ENCODE measurements around the gene RASSF6. TPM values are rescaled to one million over a fixed set of nuclear protein-coding genes. Genes with fewer than 3 reads are reported as not detected.
A peak's percentile ranks its signal among the peaks of the same experiment; 100 is the strongest.

Gene RASSF6
- total and polyA plus RNA-seq, 2 of the 8 experiments (the other 6 are each of a cell fraction or from before 2014, with no cell fraction given): 0.03 to 0.28 TPM

GRCh38 chr4:73599182-73599581 is 21.1 kb downstream of the RASSF6 start:
- ChIA-PET POLR2A (ENCODE audit: partially characterized antibody) (no interaction called here), CTCF (ENCODE audit: partially characterized antibody) (interaction anchor here (0.9 to 1.2 kb wide), 5 partner anchors 12 to 308 kb away, joined by 3 to 5 read pairs (median 3); no protein-coding TSS in a partner anchor)
- Histone ChIP-seq H3K9me3 (ENCODE audit: insufficient read depth in 2 of 2, low read depth in 1 of 2, low read length in 1 of 2) (no peaks in the 10 kb centered on the region), H3K4ac (replicated peaks; ENCODE audit: insufficient read length, low read depth, low read length) (no peak overlapping the region), H3K14ac (ENCODE audit: insufficient read length) (no peak overlapping the region), H3K27ac (ENCODE audit: low read depth, low read length) (peak overlapping the region; percentile 12; the same call in 1 of the 2 replicates), H3K4me3 (ENCODE audit: extremely low read depth in 1 of 4, insufficient read depth in 2 of 4, low read depth in 3 of 4, low read length in 4 of 4) (no peak overlapping the region), H2AK5ac (ENCODE audit: low read depth, low read length) (no peak overlapping the region), H4K91ac (replicated peaks; ENCODE audit: insufficient read length, low read length) (no peak overlapping the region), H3K18ac (ENCODE audit: extremely low read depth, low read length) (peak overlapping the region; percentile 3; the same call in 1 of the 2 replicates), H4K8ac (ENCODE audit: extremely low read depth, insufficient read depth, low read length) (no peak overlapping the region), H2BK120ac (replicated peaks; ENCODE audit: low read depth, low read length) (no peak overlapping the region), H2BK12ac (ENCODE audit: low read depth, low read length) (peak overlapping the region; percentile 11), H3K23me2 (ENCODE audit: low read depth, low read length) (no peaks in the 10 kb centered on the region), H2BK5ac (ENCODE audit: low read depth, low read length) (no peak overlapping the region), H3K56ac (replicated peaks; ENCODE audit: insufficient read length, low read depth, low read length) (no peak overlapping the region), H3K4me2 (ENCODE audit: insufficient read depth in 1 of 2, low read depth in 2 of 2, low read length in 2 of 2) (no peak overlapping the region), H4K20me1 (replicated peaks in 1 of 2; ENCODE audit: control insufficient read depth in 1 of 2, insufficient read depth in 2 of 2, low read length in 2 of 2) (no peaks in the 10 kb centered on the region), H3K27me3 (replicated peaks in 1 of 4; ENCODE audit: control insufficient read depth in 3 of 4, extremely low read depth in 1 of 4, insufficient read depth in 3 of 4, low read length in 3 of 4) (no peaks in the 10 kb centered on the region), H3K36me3 (ENCODE audit: control insufficient read depth in 2 of 4, insufficient read depth in 4 of 4, low read length in 3 of 4) (no peaks in the 10 kb centered on the region), H2BK20ac (ENCODE audit: low read length) (peak overlapping the region; percentile 67; the same call in 1 of the 2 replicates), H2AFZ (ENCODE audit: low read length) (peak overlapping the region; percentile 25), H3K23ac (ENCODE audit: insufficient read length) (no peak overlapping the region), H3K79me1 (ENCODE audit: low read depth, low read length) (no peaks in the 10 kb centered on the region), H3K4me1 (replicated peaks in 1 of 4; ENCODE audit: control insufficient read depth in 3 of 4, insufficient read depth in 4 of 4, low read length in 3 of 4) (peaks cover 0 to 6% (median 5%) of the 10 kb centered on the region in 4 experiments; a peak in 2 of 7 replicates), H2BK15ac (ENCODE audit: low read length) (no peak overlapping the region), H4K5ac (ENCODE audit: insufficient read length, low read depth, low read length) (no peak overlapping the region), H3K9ac (replicated peaks in 1 of 4; ENCODE audit: extremely low read depth in 1 of 4, low read depth in 3 of 4, low read length in 3 of 4) (no peak overlapping the region), H3K79me2 (ENCODE audit: control insufficient read depth in 1 of 2, insufficient read depth in 2 of 2, low read length in 2 of 2) (no peaks in the 10 kb centered on the region)
- FAIRE-seq (peak; percentile 24), DNase-seq (ENCODE audit: low read depth in 1 of 2, low spot score in 2 of 2) (peak in 1 of 2 experiments; percentile 52)
- WGBS, 2 experiments (ENCODE audit: extremely low coverage in 1 of 2, insufficient coverage in 1 of 2, insufficient read length in 1 of 2, insufficient replicate concordance in 2 of 2, low coverage in 1 of 2, low lambda C conversion rate in 2 of 2, missing lambda C conversion rate in 1 of 2): 68% methylated on average over 3 of the region's 4 CpGs; no CpG with 5 or more reads in 1 of the 2 experiments
- TF ChIP-seq MAX (IDR thresholded peaks at IDR 0.05): peak; percentile 34; the same call in 1 of the 2 replicates
- no peak for TF ChIP-seq CTBP2 (IDR thresholded peaks at IDR 0.05; ENCODE audit: borderline replicate concordance, insufficient read depth, insufficient read length, low read length)
- TF ChIP-seq BACH1 (IDR thresholded peaks at IDR 0.05; ENCODE audit: low read length): peak; percentile 96
- peak in 1 of 2 experiments; percentile 20; a peak in 1 of 3 replicates for TF ChIP-seq POLR2A (IDR thresholded peaks at IDR 0.05; ENCODE audit: control extremely low read depth in 1 of 2, low read depth in 2 of 2, low read length in 2 of 2)
- TF ChIP-seq GABPA (IDR thresholded peaks at IDR 0.05; ENCODE audit: borderline replicate concordance, insufficient read depth, low read length): no peak
- TF ChIP-seq TAF1 (IDR thresholded peaks at IDR 0.05; ENCODE audit: low read depth, low read length): 0 out of 2 replicates have a peak, but pooled peaks have one; percentile 29
- peak; percentile 87 for TF ChIP-seq MAFK (IDR thresholded peaks at IDR 0.05; ENCODE audit: low read depth, low read length)
- TF ChIP-seq SIN3A (conservative IDR thresholded peaks at IDR 0.05 in 1 of 2, IDR thresholded peaks at IDR 0.05 in 1 of 2; ENCODE audit: low read depth in 1 of 2, low read length in 2 of 2): 0 out of 4 replicates have a peak, but pooled peaks of 1 of the 2 experiments have one; percentile 48
- 0 out of 2 replicates have a peak, but pooled peaks have one; percentile 23 for TF ChIP-seq SP1 (IDR thresholded peaks at IDR 0.05; ENCODE audit: low read depth, low read length)
- TF ChIP-seq ZNF274 (IDR thresholded peaks at IDR 0.05; ENCODE audit: borderline replicate concordance, extremely low read depth, low read length): no peak
- TF ChIP-seq BCL11A (IDR thresholded peaks at IDR 0.05; ENCODE audit: low read depth in 2 of 2, low read length in 2 of 2): no peak
- TF ChIP-seq TCF12 (IDR thresholded peaks at IDR 0.05; ENCODE audit: low read depth, low read length): peak; percentile 53; the same call in 1 of the 2 replicates
- TF ChIP-seq RAD21 (IDR thresholded peaks at IDR 0.05 in 1 of 2, conservative IDR thresholded peaks at IDR 0.05 in 1 of 2; ENCODE audit: low read depth in 2 of 2, low read length in 2 of 2): no peak

All from H1 (cell line).